Measurements from ENCODE around the gene TMEM91.

Gene TMEM91

DNA sequence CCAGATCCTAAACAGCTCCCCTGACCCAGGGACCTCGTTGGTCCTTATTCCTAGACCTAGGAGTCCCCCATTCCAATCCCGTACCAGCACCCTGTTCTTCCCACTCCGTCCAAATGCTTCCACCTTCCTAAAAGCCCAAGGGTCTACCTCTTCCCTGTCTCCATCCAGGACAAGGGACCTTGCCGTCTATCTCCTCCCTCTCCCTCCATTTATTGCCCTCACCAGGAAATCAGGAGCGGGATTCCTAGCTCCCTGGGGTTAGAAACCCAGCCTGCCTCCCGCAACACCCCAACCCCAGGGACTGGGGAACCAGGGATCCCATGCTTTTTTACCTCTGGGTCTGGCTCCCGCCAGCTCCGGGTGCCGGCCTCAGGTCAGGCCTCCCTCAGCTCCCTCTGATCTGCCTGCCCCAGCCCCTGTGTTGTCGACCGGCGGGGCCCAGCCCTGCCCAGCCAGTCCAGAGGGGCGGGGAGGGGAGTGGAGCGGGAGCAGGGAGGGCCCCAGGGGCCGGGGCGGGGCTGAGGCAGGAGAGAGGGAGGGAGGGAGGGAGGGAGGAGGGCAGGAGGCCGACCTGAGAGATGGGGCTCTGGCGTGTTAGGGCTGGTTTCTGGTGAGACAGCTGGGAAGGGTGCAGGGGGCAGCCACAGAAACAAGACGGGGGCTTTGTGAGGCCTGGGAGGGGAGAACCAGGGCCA, 50.8 kb downstream of the TMEM91 start, which contains the start of gene B3GNT8:
B3GNT8 (minus strand) TSS at position 423 of the 695 bp plus-strand sequence. CDS start 596 bp downstream, outside the sequence.
- TF ChIP-seq POLR2A (IDR thresholded peaks at IDR 0.05; ENCODE audit: extremely low read depth, insufficient read length) = no peak
- TF ChIP-seq, protein P1, sequence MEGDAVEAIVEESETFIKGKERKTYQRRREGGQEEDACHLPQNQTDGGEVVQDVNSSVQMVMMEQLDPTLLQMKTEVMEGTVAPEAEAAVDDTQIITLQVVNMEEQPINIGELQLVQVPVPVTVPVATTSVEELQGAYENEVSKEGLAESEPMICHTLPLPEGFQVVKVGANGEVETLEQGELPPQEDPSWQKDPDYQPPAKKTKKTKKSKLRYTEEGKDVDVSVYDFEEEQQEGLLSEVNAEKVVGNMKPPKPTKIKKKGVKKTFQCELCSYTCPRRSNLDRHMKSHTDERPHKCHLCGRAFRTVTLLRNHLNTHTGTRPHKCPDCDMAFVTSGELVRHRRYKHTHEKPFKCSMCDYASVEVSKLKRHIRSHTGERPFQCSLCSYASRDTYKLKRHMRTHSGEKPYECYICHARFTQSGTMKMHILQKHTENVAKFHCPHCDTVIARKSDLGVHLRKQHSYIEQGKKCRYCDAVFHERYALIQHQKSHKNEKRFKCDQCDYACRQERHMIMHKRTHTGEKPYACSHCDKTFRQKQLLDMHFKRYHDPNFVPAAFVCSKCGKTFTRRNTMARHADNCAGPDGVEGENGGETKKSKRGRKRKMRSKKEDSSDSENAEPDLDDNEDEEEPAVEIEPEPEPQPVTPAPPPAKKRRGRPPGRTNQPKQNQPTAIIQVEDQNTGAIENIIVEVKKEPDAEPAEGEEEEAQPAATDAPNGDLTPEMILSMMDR (IDR thresholded peaks at IDR 0.05; ENCODE audit: low read depth, low read length) = no peak
- peak; percentile 87 for DNase-seq (ENCODE audit: low read depth)
- peak within 1 kb of the TSS; percentile 71 for H3K4me3 ChIP-seq (ENCODE audit: low read depth, low read length)

GRCh38 chr19:41427647-41428480, 51.5 kb downstream of the TMEM91 start:
- DNase-seq (ENCODE audit: low read depth) = peak; percentile 71
- H3K4me3 ChIP-seq (ENCODE audit: low read depth, low read length) = peak overlapping the region; percentile 38
- TF ChIP-seq, protein P1 (IDR thresholded peaks at IDR 0.05; ENCODE audit: low read depth, low read length) = no peak
- no peak for TF ChIP-seq POLR2A (IDR thresholded peaks at IDR 0.05; ENCODE audit: extremely low read depth, insufficient read length)
- TF ChIP-seq, protein P2, sequence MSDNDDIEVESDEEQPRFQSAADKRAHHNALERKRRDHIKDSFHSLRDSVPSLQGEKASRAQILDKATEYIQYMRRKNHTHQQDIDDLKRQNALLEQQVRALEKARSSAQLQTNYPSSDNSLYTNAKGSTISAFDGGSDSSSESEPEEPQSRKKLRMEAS (IDR thresholded peaks at IDR 0.05; ENCODE audit: low read depth, low read length) = no peak
- no peak for TF ChIP-seq MYC (IDR thresholded peaks at IDR 0.05; ENCODE audit: low read depth, low read length)

GRCh38 chr19:41428481-41428859, 52.1 kb downstream of the TMEM91 start:
- TF ChIP-seq, protein P1 (IDR thresholded peaks at IDR 0.05; ENCODE audit: low read depth, low read length) = no peak
- DNase-seq (ENCODE audit: low read depth) = no peak
- H3K4me3 ChIP-seq (ENCODE audit: low read depth, low read length) = peak overlapping the region; percentile 38

DNA sequence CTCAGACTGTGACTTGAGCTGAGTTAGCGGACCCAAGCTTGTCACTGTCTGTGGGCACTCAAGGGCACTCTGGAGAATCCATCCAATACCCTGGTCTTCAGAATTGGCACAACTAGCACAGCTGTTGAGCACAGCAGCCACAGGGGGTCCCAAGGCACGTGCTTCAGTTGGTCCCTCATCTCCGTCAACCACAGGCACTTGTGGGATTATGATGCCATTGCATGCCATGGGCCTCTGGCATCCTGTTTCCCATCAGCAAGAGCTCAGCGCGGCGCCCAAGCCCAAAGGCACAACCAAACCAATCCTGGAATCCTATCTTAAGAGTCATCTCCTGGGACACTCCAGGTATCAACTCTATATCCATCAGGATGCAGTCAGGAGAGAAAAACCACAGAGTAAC, 54.6 kb downstream of the TMEM91 start:
- no peak for DNase-seq (ENCODE audit: low read depth)
- no peak overlapping the region for H3K4me3 ChIP-seq (ENCODE audit: low read depth, low read length)
- no peak for TF ChIP-seq MYC (IDR thresholded peaks at IDR 0.05; ENCODE audit: low read depth, low read length)
- TF ChIP-seq, protein P1 (IDR thresholded peaks at IDR 0.05; ENCODE audit: low read depth, low read length) = no peak
- TF ChIP-seq, protein P2 (IDR thresholded peaks at IDR 0.05; ENCODE audit: low read depth, low read length) = no peak
- no peak for TF ChIP-seq POLR2A (IDR thresholded peaks at IDR 0.05; ENCODE audit: extremely low read depth, insufficient read length)

- peak; percentile 70 for DNase-seq (ENCODE audit: low read depth)
- H3K4me3 ChIP-seq (ENCODE audit: low read depth, low read length) = no peak overlapping the region
- no peak; the same call in 1 of the 2 replicates for TF ChIP-seq MYC (IDR thresholded peaks at IDR 0.05; ENCODE audit: low read depth, low read length)
- TF ChIP-seq POLR2A (IDR thresholded peaks at IDR 0.05; ENCODE audit: extremely low read depth, insufficient read length) = no peak
- TF ChIP-seq, protein P1 (IDR thresholded peaks at IDR 0.05; ENCODE audit: low read depth, low read length) = peak; percentile 29
- TF ChIP-seq, protein P2 (IDR thresholded peaks at IDR 0.05; ENCODE audit: low read depth, low read length) = peak; percentile 35; the same call in 1 of the 2 replicates
Observed at GRCh38 chr19:41431426-41432386, 55.4 kb downstream of the TMEM91 start.
